Activated T-cell treated with anti-CD3 and anti-CD28 coated beads, Interleukin-2, amount 50 U/mL, for 4 hours (primary cell): ENCODE measurements around the gene ANO6. TPM values are rescaled to one million over a fixed set of nuclear protein-coding genes. Genes with fewer than 3 reads are reported as not detected.

Source experiments
- ATAC-seq, 2 donors: fragments of 200-7000 bp; cut with Tn5 transposase; one replicate each; pipeline ENCODE4 v1.10.0; 2021
- DNase-seq: peaks from one replicate; pipeline ENCODE4 v3.0.0-alpha.2; 2020
- H3K27me3 Mint-ChIP-seq: one replicate; pipeline ENCODE4 v1.8.0; 2021; ENCODE audit warnings: low read depth, mixed read lengths
- H3K36me3 Mint-ChIP-seq: one replicate; pipeline ENCODE4 v1.8.0; 2022; ENCODE audit warnings: mixed read lengths; ENCODE audit not compliant: insufficient read depth
- H3K4me1 Mint-ChIP-seq: one replicate; pipeline ENCODE4 v1.8.0; 2021; ENCODE audit warnings: low read depth, mixed read lengths
- H3K4me3 Mint-ChIP-seq: one replicate; pipeline ENCODE4 v1.8.0; 2021; ENCODE audit warnings: mild to moderate bottlenecking, moderate library complexity, mixed read lengths
- H3K9me3 Mint-ChIP-seq: one replicate; pipeline ENCODE4 v1.8.0; 2021; ENCODE audit warnings: mixed read lengths
- total RNA-seq, 3 donors: library from RNA; stranded (reverse); gene quantifications; one replicate each; pipeline ENCODE4 v1.2.1, GENCODE V29; 2021

The ANO6 gene
- total RNA-seq, 3 donors from 2014 or later = 13.6 to 18.5 (median 16.3) TPM

GRCh38 chr12:45432710-45433109 lies 216.8 kb downstream of the ANO6 start:
- H3K27me3 Mint-ChIP-seq = no peaks in the 10 kb centered on the region
- H3K4me1 Mint-ChIP-seq = no peaks in the 10 kb centered on the region
- no peak overlapping the region for H3K4me3 Mint-ChIP-seq
- peaks cover 30% of the 10 kb centered on the region for H3K36me3 Mint-ChIP-seq
- DNase-seq (no peak), ATAC-seq (no peak)
- no peaks in the 10 kb centered on the region for H3K9me3 Mint-ChIP-seq

- Mint-ChIP-seq H3K27me3 (no peaks in the 10 kb centered on the region), H3K4me3 (no peak overlapping the region), H3K36me3 (peaks cover 25% of the 10 kb centered on the region), H3K9me3 (no peaks in the 10 kb centered on the region), H3K4me1 (no peaks in the 10 kb centered on the region)
- DNase-seq (no peak), ATAC-seq (no peak)
Observed at GRCh38 chr12:45433441-45433868, 217.6 kb downstream of the ANO6 start.

GRCh38 chr12:45434094-45434493 lies 218.2 kb downstream of the ANO6 start:
- Mint-ChIP-seq H3K27me3 (no peaks in the 10 kb centered on the region), H3K4me1 (no peaks in the 10 kb centered on the region), H3K9me3 (no peaks in the 10 kb centered on the region), H3K36me3 (peaks cover 22% of the 10 kb centered on the region), H3K4me3 (no peak overlapping the region)
- DNase-seq = no peak
- no peak for ATAC-seq

GRCh38 chr12:45435945-45436710 lies 220.2 kb downstream of the ANO6 start:
- Mint-ChIP-seq H3K4me3 (no peak overlapping the region), H3K36me3 (peaks cover 11% of the 10 kb centered on the region), H3K27me3 (no peaks in the 10 kb centered on the region), H3K4me1 (no peaks in the 10 kb centered on the region), H3K9me3 (peaks cover 1% of the 10 kb centered on the region)
- ATAC-seq (no peak), DNase-seq (no peak)

GRCh38 chr12:45439039-45439438 lies 223.1 kb downstream of the ANO6 start:
- Mint-ChIP-seq H3K4me1 (no peaks in the 10 kb centered on the region), H3K36me3 (peaks cover 2% of the 10 kb centered on the region), H3K4me3 (no peak overlapping the region), H3K9me3 (peaks cover 18% of the 10 kb centered on the region), H3K27me3 (no peaks in the 10 kb centered on the region)
- ATAC-seq = no peak
- no peak for DNase-seq

GRCh38 chr12:45446013-45446412 lies 230.1 kb downstream of the ANO6 start:
- no peak overlapping the region for H3K4me3 Mint-ChIP-seq
- DNase-seq = no peak
- H3K27me3 Mint-ChIP-seq = peaks cover 4% of the 10 kb centered on the region

GRCh38 chr12:45458238-45458637 lies 242.3 kb downstream of the ANO6 start:
- no peaks in the 10 kb centered on the region for H3K9me3 Mint-ChIP-seq
- H3K36me3 Mint-ChIP-seq = no peaks in the 10 kb centered on the region
- H3K27me3 Mint-ChIP-seq = peaks cover 10% of the 10 kb centered on the region
- ATAC-seq (no peak), DNase-seq (no peak)
- H3K4me3 Mint-ChIP-seq = no peak overlapping the region
- H3K4me1 Mint-ChIP-seq = no peaks in the 10 kb centered on the region

More at GRCh38 chr12:45446013-45446412, 230.1 kb downstream of the ANO6 start:
- Mint-ChIP-seq H3K9me3 (peaks cover 43% of the 10 kb centered on the region), H3K4me1 (no peaks in the 10 kb centered on the region), H3K36me3 (peaks cover 1% of the 10 kb centered on the region)
- no peak for ATAC-seq

- Mint-ChIP-seq H3K4me1 (no peaks in the 10 kb centered on the region), H3K36me3 (no peaks in the 10 kb centered on the region), H3K27me3 (peaks cover 10% of the 10 kb centered on the region), H3K4me3 (no peak overlapping the region), H3K9me3 (no peaks in the 10 kb centered on the region)
- DNase-seq (no peak), ATAC-seq (no peak)
Observed at GRCh38 chr12:45458854-45459807, 243.2 kb downstream of the ANO6 start.

- peaks cover 10% of the 10 kb centered on the region for H3K27me3 Mint-ChIP-seq
- no peaks in the 10 kb centered on the region for H3K4me1 Mint-ChIP-seq
- ATAC-seq (no peak), DNase-seq (no peak)
- H3K9me3 Mint-ChIP-seq = no peaks in the 10 kb centered on the region
- H3K36me3 Mint-ChIP-seq = no peaks in the 10 kb centered on the region
- no peak overlapping the region for H3K4me3 Mint-ChIP-seq
Observed at GRCh38 chr12:45462506-45462905, 246.6 kb downstream of the ANO6 start.

GRCh38 chr12:45464699-45465098 lies 248.8 kb downstream of the ANO6 start:
- H3K9me3 Mint-ChIP-seq = no peaks in the 10 kb centered on the region

GRCh38 chr12:45468751-45469615 lies 253.1 kb downstream of the ANO6 start:
- Mint-ChIP-seq H3K4me1 (peaks cover 14% of the 10 kb centered on the region), H3K4me3 (no peak overlapping the region), H3K36me3 (no peaks in the 10 kb centered on the region), H3K9me3 (peaks cover 7% of the 10 kb centered on the region), H3K27me3 (no peaks in the 10 kb centered on the region)
- ATAC-seq (no peak), DNase-seq (no peak)

More at GRCh38 chr12:45464699-45465098, 248.8 kb downstream of the ANO6 start:
- Mint-ChIP-seq H3K4me3 (no peak overlapping the region), H3K4me1 (peaks cover 4% of the 10 kb centered on the region), H3K27me3 (peaks cover 10% of the 10 kb centered on the region), H3K36me3 (no peaks in the 10 kb centered on the region)
- ATAC-seq = no peak
- DNase-seq = no peak

- H3K36me3 Mint-ChIP-seq = no peaks in the 10 kb centered on the region
- peaks cover 7% of the 10 kb centered on the region for H3K9me3 Mint-ChIP-seq
- ATAC-seq (peak in 1 of 2 donors; percentile 66), DNase-seq (no peak)
- peaks cover 14% of the 10 kb centered on the region for H3K4me1 Mint-ChIP-seq
- H3K27me3 Mint-ChIP-seq = no peaks in the 10 kb centered on the region
- H3K4me3 Mint-ChIP-seq = no peak overlapping the region
Observed at GRCh38 chr12:45469902-45470301, 254.0 kb downstream of the ANO6 start.

GRCh38 chr12:45473636-45474035 lies 257.7 kb downstream of the ANO6 start:
- no peak for ATAC-seq
- Mint-ChIP-seq H3K36me3 (no peaks in the 10 kb centered on the region), H3K9me3 (peaks cover 7% of the 10 kb centered on the region), H3K4me3 (no peak overlapping the region), H3K27me3 (peaks cover 2% of the 10 kb centered on the region), H3K4me1 (peaks cover 14% of the 10 kb centered on the region)
- no peak for DNase-seq

GRCh38 chr12:45475594-45475993 lies 259.7 kb downstream of the ANO6 start:
- Mint-ChIP-seq H3K4me3 (no peak overlapping the region), H3K27me3 (peaks cover 2% of the 10 kb centered on the region), H3K9me3 (peaks cover 16% of the 10 kb centered on the region), H3K4me1 (peaks cover 1% of the 10 kb centered on the region), H3K36me3 (no peaks in the 10 kb centered on the region)
- ATAC-seq (no peak), DNase-seq (no peak)
